H1 (cell line): ENCODE results near the gene IDH2. TPM values are rescaled to one million over a fixed set of nuclear protein-coding genes. Genes with fewer than 3 reads are reported as not detected.

Experiments used
- CTCF ChIA-PET: fragments of 300-600 bp; sonication (Branson Sonifier 250); formaldehyde crosslinking; loops from one replicate; lab custom pipeline; 2021; ENCODE audit not compliant: partially characterized antibody; lab: Charles Lee
- POLR2A ChIA-PET: fragments of 300-600 bp; sonication (Branson Sonifier 250); formaldehyde crosslinking; loops from one replicate; lab custom pipeline; 2021; ENCODE audit warnings: inconsistent platforms; ENCODE audit not compliant: partially characterized antibody; lab: Charles Lee
- DNase-seq, 2 experiments: peaks; one replicate each; pipeline versions ENCODE4 v3.0.0 to v3.0.0-alpha.2; 2010 to 2022; ENCODE audit warnings: low spot score in 2 of 2, low read depth in 1 of 2, mixed read lengths in 1 of 2
- FAIRE-seq: peaks from 2 replicates; lab custom pipeline; 2011; peaks lifted over from hg19 to GRCh38; lab: Jason Lieb, UNC
- H2AFZ ChIP-seq: 2 replicates; pipeline ENCODE4 v1.8.1; 2012; ENCODE audit warnings: low read length, inconsistent platforms
- H2AK5ac ChIP-seq: 2 replicates; pipeline ENCODE4 v1.6.1; 2013; ENCODE audit warnings: low read depth, low read length
- H2BK120ac ChIP-seq: replicated peaks from 2 replicates; pipeline ENCODE3; 2013; ENCODE audit warnings: low read depth, low read length, inconsistent platforms
- H2BK12ac ChIP-seq: 2 replicates; pipeline ENCODE4 v1.6.1; 2013; ENCODE audit warnings: low read depth, low read length
- H2BK15ac ChIP-seq: 2 replicates; pipeline ENCODE4 v1.6.1; 2013; ENCODE audit warnings: low read length
- H2BK20ac ChIP-seq: 2 replicates; pipeline ENCODE4 v1.6.1; 2013; ENCODE audit warnings: low read length
- H2BK5ac ChIP-seq: 2 replicates; pipeline ENCODE4 v1.6.1; 2013; ENCODE audit warnings: low read depth, low read length
- H3K14ac ChIP-seq: 2 replicates; pipeline ENCODE4 v1.6.1; 2013; ENCODE audit warnings: inconsistent platforms; ENCODE audit not compliant: insufficient read length
- H3K18ac ChIP-seq: 2 replicates; pipeline ENCODE4 v1.6.1; 2013; ENCODE audit warnings: low read length; ENCODE audit errors: extremely low read depth
- H3K23ac ChIP-seq: 2 replicates; pipeline ENCODE4 v1.6.1; 2013; ENCODE audit warnings: inconsistent platforms; ENCODE audit not compliant: insufficient read length
- H3K23me2 ChIP-seq: 2 replicates; pipeline ENCODE4 v1.6.1; 2013; ENCODE audit warnings: low read depth, low read length
- H3K27ac ChIP-seq: 2 replicates; pipeline ENCODE4 v1.6.1; 2011; ENCODE audit warnings: low read depth, low read length, inconsistent platforms
- H3K27me3 ChIP-seq, 4 experiments: replicated peaks in 1 of 4; 1 replicate in 1 of 4; 2 replicates in 3 of 4; pipeline versions ENCODE4 v1.6.1 to v1.8.1; 2011 to 2013; ENCODE audit warnings: low read length in 3 of 4, mild to moderate bottlenecking in 3 of 4, inconsistent platforms in 2 of 4, mixed read lengths in 2 of 4, moderate library complexity in 1 of 4; ENCODE audit not compliant: control insufficient read depth in 3 of 4, insufficient read depth in 3 of 4; ENCODE audit errors: extremely low read depth in 1 of 4
- H3K36me3 ChIP-seq, 4 experiments: 2 replicates each; pipeline versions ENCODE4 v1.6.1 to v1.8.1; 2011 to 2013; ENCODE audit warnings: mild to moderate bottlenecking in 4 of 4, low read length in 3 of 4, moderate library complexity in 2 of 4, control low read depth in 1 of 4, inconsistent platforms in 1 of 4; ENCODE audit not compliant: insufficient read depth in 4 of 4, control insufficient read depth in 2 of 4
- H3K4ac ChIP-seq: replicated peaks from 2 replicates; pipeline ENCODE3; 2013; ENCODE audit warnings: low read length, low read depth, mixed read lengths, inconsistent platforms; ENCODE audit not compliant: insufficient read length
- H3K4me1 ChIP-seq, 4 experiments: replicated peaks in 1 of 4; 1 replicate in 1 of 4; 2 replicates in 3 of 4; pipeline versions ENCODE4 v1.6.1 to v1.8.1; 2011 to 2013; ENCODE audit warnings: low read length in 3 of 4, inconsistent platforms in 2 of 4, mixed read lengths in 1 of 4; ENCODE audit not compliant: insufficient read depth in 4 of 4, control insufficient read depth in 3 of 4
- H3K4me2 ChIP-seq, 2 experiments: 2 replicates each; pipeline versions ENCODE4 v1.6.1 to v1.8.1; 2011 to 2013; ENCODE audit warnings: low read depth in 2 of 2, low read length in 2 of 2, control low read depth in 1 of 2, inconsistent platforms in 1 of 2, mild to moderate bottlenecking in 1 of 2; ENCODE audit not compliant: insufficient read depth in 1 of 2
- H3K4me3 ChIP-seq, 4 experiments: fragments of 200-600, 300-600 bp in 1 of 4; sonication (generic), shearing (Covaris generic), sonication (Bioruptor Twin) in 1 of 4; 2 replicates each; pipeline versions ENCODE4 v1.5.1 to v1.8.1; 2011 to 2016; ENCODE audit warnings: low read length in 4 of 4, low read depth in 3 of 4, control low read depth in 2 of 4, inconsistent platforms in 2 of 4, mild to moderate bottlenecking in 2 of 4, mixed read lengths in 1 of 4, moderate library complexity in 1 of 4; ENCODE audit not compliant: insufficient read depth in 2 of 4; ENCODE audit errors: extremely low read depth in 1 of 4
- H3K56ac ChIP-seq: replicated peaks from 2 replicates; pipeline ENCODE3; 2013; ENCODE audit warnings: low read depth, mild to moderate bottlenecking, mixed read lengths, low read length, inconsistent platforms; ENCODE audit not compliant: insufficient read length
- H3K79me1 ChIP-seq: 2 replicates; pipeline ENCODE4 v1.6.1; 2013; ENCODE audit warnings: low read depth, low read length, control low read depth
- H3K79me2 ChIP-seq, 2 experiments: 2 replicates each; pipeline versions ENCODE4 v1.6.1 to v1.8.1; 2012 to 2013; ENCODE audit warnings: low read length in 2 of 2, mild to moderate bottlenecking in 2 of 2, inconsistent platforms in 1 of 2; ENCODE audit not compliant: insufficient read depth in 2 of 2, control insufficient read depth in 1 of 2
- H3K9ac ChIP-seq, 4 experiments: replicated peaks in 1 of 4; 1 replicate in 1 of 4; 2 replicates in 3 of 4; pipeline versions ENCODE4 v1.6.1 to v1.8.1; 2011 to 2013; ENCODE audit warnings: low read depth in 3 of 4, low read length in 3 of 4, control low read depth in 2 of 4, mild to moderate bottlenecking in 2 of 4, moderate library complexity in 2 of 4, inconsistent platforms in 1 of 4; ENCODE audit errors: extremely low read depth in 1 of 4
- H3K9me3 ChIP-seq, 2 experiments: 2 replicates each; pipeline versions ENCODE4 v1.6.1 to v1.8.1; 2012 to 2013; ENCODE audit warnings: mild to moderate bottlenecking in 2 of 2, moderate library complexity in 2 of 2, control low read depth in 1 of 2, inconsistent platforms in 1 of 2, low read depth in 1 of 2, low read length in 1 of 2, mixed read lengths in 1 of 2; ENCODE audit not compliant: insufficient read depth in 2 of 2
- H4K20me1 ChIP-seq, 2 experiments: replicated peaks in 1 of 2; 2 replicates each; pipeline versions ENCODE3 to v1.8.1; 2011 to 2013; ENCODE audit warnings: inconsistent platforms in 2 of 2, low read length in 2 of 2, mild to moderate bottlenecking in 1 of 2; ENCODE audit not compliant: insufficient read depth in 2 of 2, control insufficient read depth in 1 of 2
- H4K5ac ChIP-seq: 2 replicates; pipeline ENCODE4 v1.6.1; 2013; ENCODE audit warnings: low read length, low read depth, mixed read lengths, inconsistent platforms; ENCODE audit not compliant: insufficient read length
- H4K8ac ChIP-seq: 2 replicates; pipeline ENCODE4 v1.8.0; 2013; ENCODE audit warnings: mild to moderate bottlenecking, moderate library complexity, low read length, inconsistent platforms; ENCODE audit not compliant: insufficient read depth; ENCODE audit errors: extremely low read depth
- H4K91ac ChIP-seq: replicated peaks from 2 replicates; pipeline ENCODE3; 2013; ENCODE audit warnings: low read length, mixed read lengths, inconsistent platforms; ENCODE audit not compliant: insufficient read length
- BCL11A ChIP-seq, 2 experiments: IDR thresholded peaks; one replicate each; pipeline ENCODE4 v1.6.1; 2011; ENCODE audit warnings: low read depth in 2 of 2, low read length in 2 of 2, mild to moderate bottlenecking in 2 of 2
- CHD1 ChIP-seq: IDR thresholded peaks from 2 replicates; pipeline ENCODE4 v1.6.1; 2012; ENCODE audit warnings: low read depth, low read length, improper control_type of control experiment
- GABPA ChIP-seq: IDR thresholded peaks from 2 replicates; pipeline ENCODE4 v1.6.1; 2011; ENCODE audit warnings: mild to moderate bottlenecking, low read length, moderate library complexity, borderline replicate concordance; ENCODE audit not compliant: insufficient read depth
- JUN ChIP-seq: IDR thresholded peaks from 2 replicates; pipeline ENCODE4 v1.6.1; 2011; ENCODE audit warnings: low read depth, mild to moderate bottlenecking, improper control_type of control experiment, low read length
- JUND ChIP-seq: IDR thresholded peaks from 2 replicates; pipeline ENCODE4 v1.6.1; 2011; ENCODE audit warnings: mild to moderate bottlenecking, improper control_type of control experiment, low read length
- NANOG ChIP-seq: IDR thresholded peaks from 2 replicates; pipeline ENCODE4 v1.6.1; 2011; ENCODE audit warnings: low read length, low read depth, mild to moderate bottlenecking, inconsistent platforms; ENCODE audit not compliant: insufficient read depth, poor library complexity, severe bottlenecking
- NRF1 ChIP-seq: IDR thresholded peaks from 2 replicates; pipeline ENCODE4 v1.6.1; 2011; ENCODE audit warnings: mild to moderate bottlenecking, low read depth, low read length, improper control_type of control experiment
- RXRA ChIP-seq: IDR thresholded peaks from 2 replicates; pipeline ENCODE4 v1.6.1; 2011; ENCODE audit warnings: low read depth, mild to moderate bottlenecking, low read length, moderate library complexity; ENCODE audit not compliant: insufficient read depth
- SIRT6 ChIP-seq: IDR thresholded peaks from one replicate; pipeline ENCODE4 v1.7.1; 2012; ENCODE audit warnings: low read length, inconsistent platforms
- SIX5 ChIP-seq: IDR thresholded peaks from 2 replicates; pipeline ENCODE4 v1.6.1; 2011; ENCODE audit warnings: mild to moderate bottlenecking, low read depth, low read length
- TAF7 ChIP-seq: optimal IDR thresholded peaks from 2 replicates; pipeline ENCODE3; 2011; ENCODE audit warnings: low read depth, mild to moderate bottlenecking, inconsistent platforms, low read length, moderate library complexity, borderline replicate concordance
- TEAD4 ChIP-seq: IDR thresholded peaks from 2 replicates; pipeline ENCODE4 v1.6.1; 2012; ENCODE audit warnings: low read depth, low read length, inconsistent platforms, mixed read lengths
- YY1 ChIP-seq: IDR thresholded peaks from 2 replicates; pipeline ENCODE4 v1.6.1; 2011; ENCODE audit warnings: low read depth, mild to moderate bottlenecking, low read length
- WGBS, 2 experiments: shearing (Covaris generic) in 1 of 2; methylation state at CpG; one replicate each; pipeline versions ENCODE4 v1.1.6 to v1.1.7; 2013 to 2015; ENCODE audit warnings: low lambda C conversion rate in 2 of 2, mixed read lengths in 2 of 2, inconsistent platforms in 1 of 2, low coverage in 1 of 2, missing lambda C conversion rate in 1 of 2; ENCODE audit not compliant: insufficient replicate concordance in 2 of 2, insufficient coverage in 1 of 2, insufficient read length in 1 of 2; ENCODE audit errors: extremely low coverage in 1 of 2, missing lambda C conversion rate in 1 of 2; 5-methylcytosine and 5-hydroxymethylcytosine counted together
- polyA plus RNA-seq, 7 experiments: library from polyadenylated mRNA; depleted of rRNA in 3 of 7; stranded (reverse) in 5 of 7; unstranded in 2 of 7; fragments of >200 nt in 5 of 7; fragments of 200-250 nt in 2 of 7; gene quantifications; 1 replicate in 5 of 7; 2 replicates in 1 of 7; 4 replicates in 1 of 7; pipeline versions ENCODE4 v1.2.1 to v1.2.3, GENCODE V29; 2011 to 2013; ENCODE audit warnings: missing spikeins in 2 of 7, mixed read lengths in 2 of 7
- total RNA-seq: library from RNA; stranded (reverse); fragmentation: NEBNext Ultra II Directional; extraction: Animal tissue kit (Norgen Biotek cat#: 25700); gene quantifications from 2 replicates; pipeline ENCODE4 v1.2.1, GENCODE V29; 2021
- TF ChIP-seq, protein P1 (sequence below): IDR thresholded peaks from 2 replicates; pipeline ENCODE4 v1.6.1; 2012; ENCODE audit warnings: inconsistent platforms

Gene IDH2
- total and polyA plus RNA-seq, 2 of the 8 experiments (the other 6 are each of a cell fraction or from before 2014, with no cell fraction given) = 64.2 to 84.6 TPM

DNA sequence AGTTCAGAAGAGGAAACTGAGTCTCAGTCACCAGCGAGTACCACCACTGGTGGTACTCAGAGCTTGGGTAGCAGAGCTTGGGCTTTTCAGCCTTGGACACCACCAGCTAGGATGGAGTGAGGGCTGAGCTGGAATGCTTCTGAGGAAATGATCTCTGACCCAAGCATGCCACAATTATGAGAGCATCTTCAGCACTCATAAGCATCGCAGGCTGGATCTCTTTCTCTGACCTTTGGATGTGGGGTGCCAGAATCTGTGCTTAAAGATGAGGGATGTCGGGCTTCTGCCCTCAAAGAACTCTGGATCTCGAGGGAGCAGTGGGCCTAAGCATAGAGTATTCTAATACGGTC, 64.8 kb downstream of the IDH2 start:
- no peak for FAIRE-seq
- H3K56ac ChIP-seq = no peak overlapping the region
- peak overlapping the region; percentile 12 for H3K23ac ChIP-seq
- no peaks in the 10 kb centered on the region for H3K36me3 ChIP-seq
- no peaks in the 10 kb centered on the region for H3K9me3 ChIP-seq
- TF ChIP-seq TEAD4 (no peak), RXRA (no peak), GABPA (no peak), TAF7 (no peak), JUN (no peak), JUND (no peak), SIX5 (no peak), NANOG (no peak), SIRT6 (no peak), NRF1 (no peak), YY1 (no peak), CHD1 (no peak), BCL11A (IDR thresholded peaks at IDR 0.05; ENCODE audit: low read depth in 2 of 2, low read length in 2 of 2) (no peak)
- TF ChIP-seq, protein P1, sequence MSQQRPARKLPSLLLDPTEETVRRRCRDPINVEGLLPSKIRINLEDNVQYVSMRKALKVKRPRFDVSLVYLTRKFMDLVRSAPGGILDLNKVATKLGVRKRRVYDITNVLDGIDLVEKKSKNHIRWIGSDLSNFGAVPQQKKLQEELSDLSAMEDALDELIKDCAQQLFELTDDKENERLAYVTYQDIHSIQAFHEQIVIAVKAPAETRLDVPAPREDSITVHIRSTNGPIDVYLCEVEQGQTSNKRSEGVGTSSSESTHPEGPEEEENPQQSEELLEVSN = no peak
- no peak overlapping the region for H3K14ac ChIP-seq
- no peak overlapping the region for H2BK120ac ChIP-seq
- H2BK5ac ChIP-seq = no peak overlapping the region
- peaks cover 2% of the 10 kb centered on the region; the same call in 1 of the 2 replicates for H3K23me2 ChIP-seq
- no peak for DNase-seq
- no peak overlapping the region for H3K9ac ChIP-seq
- H3K79me1 ChIP-seq = peaks cover 7% of the 10 kb centered on the region
- WGBS, 2 experiments = 90% methylated on average over 5 of the region's 5 CpGs; no CpG with 5 or more reads in 1 of the 2 experiments
- H2BK15ac ChIP-seq = no peak overlapping the region
- peaks cover 0 to 3% of the 10 kb centered on the region in 2 experiments for H4K20me1 ChIP-seq
- H2BK20ac ChIP-seq = no peak overlapping the region
- ChIA-PET POLR2A (interaction anchor here (1.1 kb wide), 1 partner anchor 25 kb away, joined by 3 read pairs; no protein-coding TSS in a partner anchor), CTCF (interaction anchor here (1.0 to 1.6 kb wide), 2 partner anchors 36 to 49 kb away, joined by 5 to 6 read pairs; partner anchors contain the start of gene ZNF710)
- no peak overlapping the region for H2BK12ac ChIP-seq
- H3K4me2 ChIP-seq = no peak overlapping the region
- H2AK5ac ChIP-seq = no peak overlapping the region
- H2AFZ ChIP-seq = no peak overlapping the region
- no peaks in the 10 kb centered on the region for H3K27me3 ChIP-seq
- H3K4me1 ChIP-seq = peaks cover 0 to 30% (median 6%) of the 10 kb centered on the region in 4 experiments; a peak in 4 of 7 replicates
- no peak overlapping the region for H3K4ac ChIP-seq
- no peak overlapping the region; the same call in 1 of the 2 replicates for H3K18ac ChIP-seq
- no peak overlapping the region for H3K27ac ChIP-seq
- no peak overlapping the region for H4K5ac ChIP-seq
- no peaks in the 10 kb centered on the region for H3K79me2 ChIP-seq
- no peak overlapping the region for H3K4me3 ChIP-seq
- H4K8ac ChIP-seq = no peak overlapping the region
- no peak overlapping the region for H4K91ac ChIP-seq
